PFSK-1 (cell line): ENCODE results near the gene SEMA3E.

Experiments used
- FOXP2 ChIP-seq: optimal IDR thresholded peaks from 2 replicates; pipeline ENCODE3; 2011; ENCODE audit warnings: borderline replicate concordance, control low read depth, inconsistent platforms; ENCODE audit not compliant: insufficient read depth; ENCODE audit errors: extremely low read length, extremely low read depth
- POLR2AphosphoS5 ChIP-seq: IDR thresholded peaks from 2 replicates; pipeline ENCODE4 v1.6.1; 2012; ENCODE audit warnings: low read depth, mild to moderate bottlenecking, control low read depth, low read length, moderate library complexity
- REST ChIP-seq, 2 experiments: IDR thresholded peaks; 2 replicates each; pipeline versions ENCODE4 v1.6.1 to v1.8.0; 2011 to 2012; ENCODE audit warnings: low read depth in 2 of 2, low read length in 2 of 2, control low read depth in 1 of 2, inconsistent platforms in 1 of 2, mild to moderate bottlenecking in 1 of 2, moderate library complexity in 1 of 2; ENCODE audit not compliant: insufficient read depth in 1 of 2
- SIN3A ChIP-seq: IDR thresholded peaks from 2 replicates; pipeline ENCODE4 v1.6.1; 2012; ENCODE audit warnings: mild to moderate bottlenecking, low read length, moderate library complexity, borderline replicate concordance; ENCODE audit not compliant: insufficient read depth
- TAF1 ChIP-seq: IDR thresholded peaks from 2 replicates; pipeline ENCODE4 v1.6.1; 2012; ENCODE audit warnings: low read length, control low read depth, borderline replicate concordance; ENCODE audit not compliant: insufficient read depth

Gene SEMA3E

GRCh38 chr7:83465643-83466042 is 183.3 kb downstream of the SEMA3E start:
- TF ChIP-seq REST (IDR thresholded peaks at IDR 0.05; ENCODE audit: insufficient read depth in 1 of 2, low read depth in 2 of 2, low read length in 2 of 2) = no peak
- no peak for TF ChIP-seq SIN3A
- no peak for TF ChIP-seq TAF1
- no peak for TF ChIP-seq POLR2AphosphoS5
- no peak for TF ChIP-seq FOXP2

- TF ChIP-seq FOXP2 (no peak), TAF1 (no peak), POLR2AphosphoS5 (no peak), SIN3A (no peak)
These were observed 191.7 kb downstream of the SEMA3E start for GRCh38 chr7:83457022-83457892.

GRCh38 chr7:83456413-83456812 is 192.5 kb downstream of the SEMA3E start:
- TF ChIP-seq SIN3A (no peak), TAF1 (no peak), FOXP2 (no peak)

- TF ChIP-seq SIN3A = no peak
- TF ChIP-seq FOXP2 = no peak
- no peak for TF ChIP-seq POLR2AphosphoS5
These were observed 193.3 kb downstream of the SEMA3E start for GRCh38 chr7:83455612-83456011.

GRCh38 chr7:83452256-83452655 is 196.7 kb downstream of the SEMA3E start:
- TF ChIP-seq FOXP2 = no peak
- no peak for TF ChIP-seq REST (IDR thresholded peaks at IDR 0.05; ENCODE audit: insufficient read depth in 1 of 2, low read depth in 2 of 2, low read length in 2 of 2)
- no peak for TF ChIP-seq TAF1
- TF ChIP-seq POLR2AphosphoS5 = no peak
- TF ChIP-seq SIN3A = no peak

- TF ChIP-seq SIN3A = no peak
- no peak for TF ChIP-seq TAF1
- TF ChIP-seq POLR2AphosphoS5 = no peak
- TF ChIP-seq FOXP2 = no peak
- TF ChIP-seq REST (IDR thresholded peaks at IDR 0.05; ENCODE audit: insufficient read depth in 1 of 2, low read depth in 2 of 2, low read length in 2 of 2) = no peak
These were observed 197.4 kb downstream of the SEMA3E start for GRCh38 chr7:83451501-83452045.
